ENCODE data around the gene EDEM1. TPM values are rescaled to one million over a fixed set of nuclear protein-coding genes. Genes with fewer than 3 reads are reported as not detected.

The EDEM1 gene
- total RNA-seq, 6 experiments from 2014 or later: 40.6 to 92.7 (median 83.2) TPM

DNA sequence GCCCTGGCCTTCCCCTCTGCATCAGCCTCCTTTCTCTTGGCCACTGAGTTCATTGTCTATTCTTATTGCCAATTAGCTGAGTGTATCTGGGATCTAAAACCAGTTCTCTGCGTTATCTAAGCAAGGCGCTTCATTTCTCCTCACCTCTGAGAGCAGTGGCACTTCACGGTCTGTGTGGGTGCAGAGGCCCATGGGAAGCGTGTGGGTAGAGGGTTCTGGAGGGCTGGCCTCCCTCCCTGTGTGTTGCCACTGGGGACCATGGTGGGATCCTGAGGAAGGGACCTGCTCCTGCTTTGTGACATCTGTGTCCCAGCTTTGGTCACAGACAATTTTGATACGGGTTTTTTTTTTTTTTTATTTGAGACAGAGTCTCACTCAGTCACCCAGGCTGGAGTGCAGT is 32.7 kb downstream of the EDEM1 start:
- intact Hi-C loops (cut with DNase I): no loop called here
- no peak overlapping the region for H3K27ac ChIP-seq
- DNase-seq (no peak), ATAC-seq (no peak)
- H3K27me3 ChIP-seq: no peaks in the 10 kb centered on the region
- peaks cover 0 to 21% (median 9%) of the 10 kb centered on the region in 4 donors for H3K4me1 ChIP-seq
- peaks cover 0 to 35% (median 17%) of the 10 kb centered on the region in 4 donors for H3K36me3 ChIP-seq
- 84% methylated on average over 3 of the region's 5 CpGs for whole genome bisulfite sequencing (ENCODE audit: insufficient coverage, low coverage, low lambda C conversion rate, missing lambda C conversion rate)
- TF ChIP-seq, protein P1, sequence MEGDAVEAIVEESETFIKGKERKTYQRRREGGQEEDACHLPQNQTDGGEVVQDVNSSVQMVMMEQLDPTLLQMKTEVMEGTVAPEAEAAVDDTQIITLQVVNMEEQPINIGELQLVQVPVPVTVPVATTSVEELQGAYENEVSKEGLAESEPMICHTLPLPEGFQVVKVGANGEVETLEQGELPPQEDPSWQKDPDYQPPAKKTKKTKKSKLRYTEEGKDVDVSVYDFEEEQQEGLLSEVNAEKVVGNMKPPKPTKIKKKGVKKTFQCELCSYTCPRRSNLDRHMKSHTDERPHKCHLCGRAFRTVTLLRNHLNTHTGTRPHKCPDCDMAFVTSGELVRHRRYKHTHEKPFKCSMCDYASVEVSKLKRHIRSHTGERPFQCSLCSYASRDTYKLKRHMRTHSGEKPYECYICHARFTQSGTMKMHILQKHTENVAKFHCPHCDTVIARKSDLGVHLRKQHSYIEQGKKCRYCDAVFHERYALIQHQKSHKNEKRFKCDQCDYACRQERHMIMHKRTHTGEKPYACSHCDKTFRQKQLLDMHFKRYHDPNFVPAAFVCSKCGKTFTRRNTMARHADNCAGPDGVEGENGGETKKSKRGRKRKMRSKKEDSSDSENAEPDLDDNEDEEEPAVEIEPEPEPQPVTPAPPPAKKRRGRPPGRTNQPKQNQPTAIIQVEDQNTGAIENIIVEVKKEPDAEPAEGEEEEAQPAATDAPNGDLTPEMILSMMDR (IDR thresholded peaks at IDR 0.05): no peak
- TF ChIP-seq POLR2A (IDR thresholded peaks at IDR 0.05): no peak
- no peak overlapping the region for H3K4me3 ChIP-seq
- no peaks in the 10 kb centered on the region for H3K9me3 ChIP-seq

DNA sequence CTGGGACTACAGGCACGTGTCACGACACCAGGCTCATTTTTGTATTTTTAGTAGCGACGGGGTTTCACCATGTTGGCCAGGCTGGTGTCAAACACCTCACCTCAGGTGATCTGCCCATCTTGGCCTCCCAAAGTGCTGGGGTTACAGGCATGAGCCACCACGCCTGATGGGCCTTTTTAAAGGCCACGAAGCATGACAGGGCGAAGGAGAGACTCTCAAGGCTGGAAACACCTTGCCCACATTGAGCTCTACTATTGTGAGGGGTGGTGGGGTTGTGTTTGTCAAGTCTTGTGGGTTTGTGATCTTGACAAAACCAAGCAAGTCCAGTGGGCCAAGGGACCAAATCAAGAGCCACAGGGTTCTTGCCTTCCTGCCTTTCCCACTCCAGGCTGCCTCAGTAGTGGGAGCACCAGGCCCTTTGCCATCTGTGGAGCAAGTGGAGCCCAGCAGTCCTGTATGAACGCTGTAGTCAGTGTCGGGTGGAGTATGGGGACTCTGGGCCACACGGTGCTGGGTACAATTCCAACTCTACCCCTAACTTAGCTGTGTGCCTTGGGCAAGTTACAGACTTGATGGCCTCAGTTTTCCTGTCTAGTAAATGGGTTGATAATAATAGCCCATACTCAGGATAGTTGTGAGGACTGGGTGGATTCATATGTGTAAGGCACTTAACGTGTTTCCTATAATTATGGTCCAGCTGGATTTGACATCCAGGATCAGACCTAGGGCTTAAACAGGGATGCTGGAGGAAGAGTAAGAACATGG is 33.3 kb downstream of the EDEM1 start:
- DNase-seq (no peak), ATAC-seq (no peak)
- TF ChIP-seq, protein P1 (IDR thresholded peaks at IDR 0.05): no peak
- no peak for TF ChIP-seq POLR2A (IDR thresholded peaks at IDR 0.05)
- no peaks in the 10 kb centered on the region for H3K27me3 ChIP-seq
- no peak overlapping the region for H3K4me3 ChIP-seq
- no peaks in the 10 kb centered on the region for H3K9me3 ChIP-seq
- H3K36me3 ChIP-seq: peaks cover 0 to 28% (median 15%) of the 10 kb centered on the region in 4 donors
- intact Hi-C loops (cut with DNase I): no loop called here
- H3K4me1 ChIP-seq: peaks cover 0 to 21% (median 9%) of the 10 kb centered on the region in 4 donors
- WGBS (ENCODE audit: insufficient coverage, low coverage, low lambda C conversion rate, missing lambda C conversion rate): 92% methylated on average over 8 of the region's 11 CpGs
- H3K27ac ChIP-seq: no peak overlapping the region

DNA sequence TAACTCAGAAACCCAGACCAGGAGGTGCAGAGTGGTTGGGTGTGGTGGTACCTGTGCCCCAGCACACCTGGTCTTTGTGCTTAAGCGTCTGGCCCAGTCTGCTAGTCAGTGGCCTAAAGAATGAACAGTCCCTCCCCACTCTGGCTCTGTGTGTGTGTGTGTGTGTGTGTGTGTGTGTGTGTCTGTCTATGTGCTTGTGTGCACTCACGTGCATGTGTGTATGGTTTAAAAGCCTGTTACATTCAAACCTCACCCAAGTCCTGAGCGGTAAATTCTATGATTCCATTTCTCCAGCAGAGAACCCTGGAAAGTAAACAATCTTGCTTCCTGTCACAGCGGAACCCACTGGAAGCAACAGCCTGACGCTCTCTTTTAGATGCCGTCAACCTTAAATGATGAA is 34.2 kb downstream of the EDEM1 start:
- TF ChIP-seq, protein P1 (IDR thresholded peaks at IDR 0.05): no peak
- TF ChIP-seq POLR2A (IDR thresholded peaks at IDR 0.05): no peak
- peak in 1 of 4 donors; percentile 7 for ATAC-seq
- peaks cover 0 to 21% (median 7%) of the 10 kb centered on the region in 4 donors for H3K4me1 ChIP-seq
- peaks cover 0 to 20% (median 8%) of the 10 kb centered on the region in 4 donors for H3K36me3 ChIP-seq
- no peak for DNase-seq
- H3K27ac ChIP-seq: no peak overlapping the region
- intact Hi-C loops (cut with DNase I): no loop called here
- WGBS (ENCODE audit: insufficient coverage, low coverage, low lambda C conversion rate, missing lambda C conversion rate): 53% methylated on average over 6 of the region's 6 CpGs
- H3K27me3 ChIP-seq: no peaks in the 10 kb centered on the region
- no peaks in the 10 kb centered on the region for H3K9me3 ChIP-seq
- no peak overlapping the region for H3K4me3 ChIP-seq

DNA sequence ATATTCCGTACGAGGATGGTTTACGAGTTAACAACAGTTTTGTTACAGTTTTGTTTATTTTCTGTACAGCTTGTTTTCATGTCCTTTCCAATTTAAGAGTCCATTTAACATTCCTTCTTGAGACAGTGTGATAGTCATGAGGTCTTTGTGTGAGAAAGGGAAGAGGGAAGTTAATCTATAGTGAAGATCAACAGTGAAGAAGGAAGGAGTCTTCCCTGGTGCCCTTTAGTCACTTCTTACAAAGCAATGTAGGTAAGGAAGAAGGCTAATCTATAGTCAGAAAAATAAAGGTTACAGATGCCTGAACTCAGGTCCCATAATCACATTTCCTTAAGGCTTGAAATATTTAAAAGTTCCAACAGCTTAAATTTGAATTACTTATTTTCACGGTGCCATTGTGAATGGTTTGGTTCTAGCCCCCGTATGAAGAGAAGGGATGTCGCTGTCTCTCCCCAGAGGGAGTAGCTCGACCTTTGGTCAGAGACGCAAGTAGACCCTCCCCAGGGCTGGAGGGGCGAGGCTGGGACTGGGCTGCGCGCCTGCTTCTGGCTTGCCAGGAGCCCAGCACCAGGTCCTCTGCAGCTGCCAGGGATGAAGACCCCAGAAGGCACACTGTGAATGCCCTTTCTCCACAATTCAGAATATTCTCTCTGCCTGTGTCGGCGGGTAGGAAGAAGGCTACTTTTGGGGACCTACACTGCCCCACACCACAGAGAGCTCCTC is 34.9 kb downstream of the EDEM1 start:
- intact Hi-C loops (cut with DNase I): no loop called here
- WGBS (ENCODE audit: insufficient coverage, low coverage, low lambda C conversion rate, missing lambda C conversion rate): 54% methylated on average over 5 of the region's 13 CpGs
- ATAC-seq (no peak), DNase-seq (no peak)
- H3K27me3 ChIP-seq: no peaks in the 10 kb centered on the region
- no peaks in the 10 kb centered on the region for H3K9me3 ChIP-seq
- H3K27ac ChIP-seq: no peak overlapping the region
- TF ChIP-seq, protein P1 (IDR thresholded peaks at IDR 0.05): no peak
- no peak for TF ChIP-seq POLR2A (IDR thresholded peaks at IDR 0.05)
- H3K4me3 ChIP-seq: no peak overlapping the region
- peaks cover 0 to 15% (median 3%) of the 10 kb centered on the region in 4 donors for H3K4me1 ChIP-seq
- H3K36me3 ChIP-seq: peaks cover 0 to 12% (median 4%) of the 10 kb centered on the region in 4 donors

Measured in right lobe of liver (tissue), 6 donors.